GM23338 (cell line): ENCODE measurements around the gene ANKRD60. TPM values are rescaled to one million over a fixed set of nuclear protein-coding genes. Genes with fewer than 3 reads are reported as not detected.

Experiments used
- ATAC-seq: fragments of 200-7000 bp; cut with Tn5 transposase; 3 replicates; pipeline ENCODE4 v1.9.1; 2020
- DNase-seq: peaks from one replicate; pipeline ENCODE4 v3.0.0-alpha.2; 2015; ENCODE audit warnings: low spot score
- H2AFZ ChIP-seq: fragments of 200-600 bp; sonication (generic); 2 replicates; pipeline ENCODE4 v1.8.0; 2016; ENCODE audit warnings: antibody characterized with exemption, mild to moderate bottlenecking, moderate library complexity
- H3F3A ChIP-seq: fragments of 200-600 bp; sonication (generic); replicated peaks from 2 replicates; pipeline ENCODE4 v1.8.0; 2017; ENCODE audit warnings: antibody characterized with exemption, mixed run types, low read depth
- H3K27ac ChIP-seq: fragments of 200-600 bp; sonication (generic); 2 replicates; pipeline ENCODE4 v1.6.1; 2016; ENCODE audit warnings: low read depth
- H3K27me3 ChIP-seq: fragments of 200-600 bp; sonication (generic); 2 replicates; pipeline ENCODE4 v1.8.0; 2016; ENCODE audit warnings: mild to moderate bottlenecking, mixed run types, moderate library complexity; ENCODE audit not compliant: insufficient read depth
- H3K36me3 ChIP-seq: fragments of 200-600 bp; sonication (generic); 2 replicates; pipeline ENCODE4 v1.8.0; 2016; ENCODE audit warnings: mild to moderate bottlenecking; ENCODE audit not compliant: insufficient read depth
- H3K4me1 ChIP-seq: fragments of 200-600 bp; sonication (generic); 2 replicates; pipeline ENCODE4 v1.8.0; 2016; ENCODE audit warnings: mild to moderate bottlenecking, moderate library complexity; ENCODE audit not compliant: insufficient read depth
- H3K4me2 ChIP-seq: fragments of 200-600 bp; sonication (generic); 2 replicates; pipeline ENCODE4 v1.7.1; 2017; ENCODE audit warnings: mixed run types
- H3K4me3 ChIP-seq: fragments of 200-600 bp; sonication (generic); 2 replicates; pipeline ENCODE4 v1.6.1; 2016; ENCODE audit warnings: mixed run types
- H3K79me2 ChIP-seq: fragments of 200-600 bp; sonication (generic); replicated peaks from 2 replicates; pipeline ENCODE4 v1.8.0; 2017; ENCODE audit warnings: mild to moderate bottlenecking; ENCODE audit not compliant: insufficient read depth
- H3K9me2 ChIP-seq: fragments of 200-600 bp; sonication (generic); 2 replicates; pipeline ENCODE4 v1.8.0; 2017; ENCODE audit not compliant: insufficient read depth
- H4K20me1 ChIP-seq: fragments of 200-600 bp; sonication (generic); replicated peaks from 2 replicates; pipeline ENCODE4 v1.8.0; 2017; ENCODE audit warnings: mild to moderate bottlenecking; ENCODE audit not compliant: insufficient read depth
- H3K27ac Mint-ChIP-seq: 2 replicates; pipeline ENCODE4 v1.8.0; 2020; ENCODE audit warnings: inconsistent platforms, mild to moderate bottlenecking, moderate library complexity, mixed read lengths
- H3K27me3 Mint-ChIP-seq: 3 replicates; pipeline ENCODE4 v1.8.0; 2022; ENCODE audit warnings: low read depth, mild to moderate bottlenecking, moderate library complexity, mixed read lengths, inconsistent platforms; ENCODE audit not compliant: insufficient read depth, poor library complexity
- H3K36me3 Mint-ChIP-seq: 3 replicates; pipeline ENCODE4 v1.8.0; 2021; ENCODE audit warnings: low read depth, mild to moderate bottlenecking, inconsistent platforms, moderate library complexity, mixed read lengths
- H3K4me1 Mint-ChIP-seq: 3 replicates; pipeline ENCODE4 v1.8.0; 2020; ENCODE audit warnings: mild to moderate bottlenecking, inconsistent platforms, mixed read lengths
- H3K4me3 Mint-ChIP-seq: 3 replicates; pipeline ENCODE4 v1.8.0; 2021; ENCODE audit warnings: moderate library complexity, mild to moderate bottlenecking, inconsistent platforms, mixed read lengths
- H3K9me3 Mint-ChIP-seq: 3 replicates; pipeline ENCODE4 v1.8.0; 2020; ENCODE audit warnings: moderate library complexity, mild to moderate bottlenecking, inconsistent platforms, mixed read lengths
- CREB1 ChIP-seq: fragments of 250-450 bp; sonication (Bioruptor Pico); IDR thresholded peaks from 2 replicates; pipeline ENCODE4 v1.5.0; 2020; ENCODE audit warnings: low read depth, mild to moderate bottlenecking, moderate library complexity
- STAT1 ChIP-seq: IDR thresholded peaks from one replicate; pipeline ENCODE4 v1.6.1; 2016; ENCODE audit warnings: antibody characterized with exemption; ENCODE audit not compliant: unreplicated experiment
- polyA plus RNA-seq: library from polyadenylated mRNA; unstranded; fragments of >200 nt; fragmentation: Nextera tagmentation; extraction: Ambion mirVana; gene quantifications from 2 replicates; pipeline ENCODE4 v1.2.1, GENCODE V29; 2016
- total RNA-seq: library from RNA; depleted of rRNA; stranded (reverse); fragments of >200 nt; shearing (Covaris generic); gene quantifications from 2 replicates; pipeline ENCODE4 v1.2.3, GENCODE V29; 2014
- TF ChIP-seq, protein P1 (sequence below): fragments of 250-450 bp; sonication (Bioruptor Pico); IDR thresholded peaks from 2 replicates; pipeline ENCODE4 v1.5.0; 2020; ENCODE audit warnings: mild to moderate bottlenecking, moderate library complexity
- TF ChIP-seq, protein P2 (sequence below): IDR thresholded peaks from one replicate; pipeline ENCODE4 v1.6.1; 2018; ENCODE audit warnings: antibody characterized with exemption; ENCODE audit not compliant: unreplicated experiment

The ANKRD60 gene
- total and polyA plus RNA-seq, 2 experiments from 2014 or later, result not detected

DNA sequence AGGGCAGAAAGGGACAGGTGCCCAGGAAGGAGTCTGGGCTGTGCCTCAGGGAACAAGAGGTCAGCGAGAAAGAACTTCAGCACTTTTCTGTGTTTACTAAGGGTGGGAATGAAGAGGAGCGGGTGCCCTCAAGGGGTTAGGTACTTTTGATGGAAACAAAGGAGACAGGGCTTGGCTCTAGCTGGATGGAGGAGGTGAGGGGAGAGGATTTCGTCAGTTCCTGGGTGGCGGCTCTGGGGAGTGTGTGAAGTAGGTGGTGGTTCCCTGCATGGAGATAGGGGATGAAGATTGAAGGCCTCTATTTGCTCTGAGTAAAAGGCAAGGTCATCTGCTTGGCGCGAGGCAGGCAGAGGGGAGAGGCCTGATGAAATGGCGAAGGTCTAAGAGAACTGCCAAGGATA, 40.0 kb upstream of the ANKRD60 start:
- no peak overlapping the region for H3K27ac Mint-ChIP-seq

More for the DNA sequence above, 40.0 kb upstream of the ANKRD60 start:
- Histone ChIP-seq H3K4me1 (no peaks in the 10 kb centered on the region), H3K79me2 (no peaks in the 10 kb centered on the region), H3K27ac (no peak overlapping the region), H3F3A (no peaks in the 10 kb centered on the region), H3K4me3 (no peak overlapping the region), H3K9me2 (no peaks in the 10 kb centered on the region), H3K27me3 (no peaks in the 10 kb centered on the region), H4K20me1 (peaks cover 4% of the 10 kb centered on the region; the same call in 1 of the 2 replicates), H2AFZ (no peak overlapping the region), H3K4me2 (no peak overlapping the region), H3K36me3 (no peaks in the 10 kb centered on the region; the same call in 1 of the 2 replicates)
- ATAC-seq (no peak), DNase-seq (no peak)
- Mint-ChIP-seq H3K9me3 (no peaks in the 10 kb centered on the region), H3K4me1 (peaks cover 12% of the 10 kb centered on the region), H3K4me3 (no peak overlapping the region), H3K27me3 (no peaks in the 10 kb centered on the region), H3K36me3 (peaks cover 13% of the 10 kb centered on the region)
- TF ChIP-seq, protein P1, sequence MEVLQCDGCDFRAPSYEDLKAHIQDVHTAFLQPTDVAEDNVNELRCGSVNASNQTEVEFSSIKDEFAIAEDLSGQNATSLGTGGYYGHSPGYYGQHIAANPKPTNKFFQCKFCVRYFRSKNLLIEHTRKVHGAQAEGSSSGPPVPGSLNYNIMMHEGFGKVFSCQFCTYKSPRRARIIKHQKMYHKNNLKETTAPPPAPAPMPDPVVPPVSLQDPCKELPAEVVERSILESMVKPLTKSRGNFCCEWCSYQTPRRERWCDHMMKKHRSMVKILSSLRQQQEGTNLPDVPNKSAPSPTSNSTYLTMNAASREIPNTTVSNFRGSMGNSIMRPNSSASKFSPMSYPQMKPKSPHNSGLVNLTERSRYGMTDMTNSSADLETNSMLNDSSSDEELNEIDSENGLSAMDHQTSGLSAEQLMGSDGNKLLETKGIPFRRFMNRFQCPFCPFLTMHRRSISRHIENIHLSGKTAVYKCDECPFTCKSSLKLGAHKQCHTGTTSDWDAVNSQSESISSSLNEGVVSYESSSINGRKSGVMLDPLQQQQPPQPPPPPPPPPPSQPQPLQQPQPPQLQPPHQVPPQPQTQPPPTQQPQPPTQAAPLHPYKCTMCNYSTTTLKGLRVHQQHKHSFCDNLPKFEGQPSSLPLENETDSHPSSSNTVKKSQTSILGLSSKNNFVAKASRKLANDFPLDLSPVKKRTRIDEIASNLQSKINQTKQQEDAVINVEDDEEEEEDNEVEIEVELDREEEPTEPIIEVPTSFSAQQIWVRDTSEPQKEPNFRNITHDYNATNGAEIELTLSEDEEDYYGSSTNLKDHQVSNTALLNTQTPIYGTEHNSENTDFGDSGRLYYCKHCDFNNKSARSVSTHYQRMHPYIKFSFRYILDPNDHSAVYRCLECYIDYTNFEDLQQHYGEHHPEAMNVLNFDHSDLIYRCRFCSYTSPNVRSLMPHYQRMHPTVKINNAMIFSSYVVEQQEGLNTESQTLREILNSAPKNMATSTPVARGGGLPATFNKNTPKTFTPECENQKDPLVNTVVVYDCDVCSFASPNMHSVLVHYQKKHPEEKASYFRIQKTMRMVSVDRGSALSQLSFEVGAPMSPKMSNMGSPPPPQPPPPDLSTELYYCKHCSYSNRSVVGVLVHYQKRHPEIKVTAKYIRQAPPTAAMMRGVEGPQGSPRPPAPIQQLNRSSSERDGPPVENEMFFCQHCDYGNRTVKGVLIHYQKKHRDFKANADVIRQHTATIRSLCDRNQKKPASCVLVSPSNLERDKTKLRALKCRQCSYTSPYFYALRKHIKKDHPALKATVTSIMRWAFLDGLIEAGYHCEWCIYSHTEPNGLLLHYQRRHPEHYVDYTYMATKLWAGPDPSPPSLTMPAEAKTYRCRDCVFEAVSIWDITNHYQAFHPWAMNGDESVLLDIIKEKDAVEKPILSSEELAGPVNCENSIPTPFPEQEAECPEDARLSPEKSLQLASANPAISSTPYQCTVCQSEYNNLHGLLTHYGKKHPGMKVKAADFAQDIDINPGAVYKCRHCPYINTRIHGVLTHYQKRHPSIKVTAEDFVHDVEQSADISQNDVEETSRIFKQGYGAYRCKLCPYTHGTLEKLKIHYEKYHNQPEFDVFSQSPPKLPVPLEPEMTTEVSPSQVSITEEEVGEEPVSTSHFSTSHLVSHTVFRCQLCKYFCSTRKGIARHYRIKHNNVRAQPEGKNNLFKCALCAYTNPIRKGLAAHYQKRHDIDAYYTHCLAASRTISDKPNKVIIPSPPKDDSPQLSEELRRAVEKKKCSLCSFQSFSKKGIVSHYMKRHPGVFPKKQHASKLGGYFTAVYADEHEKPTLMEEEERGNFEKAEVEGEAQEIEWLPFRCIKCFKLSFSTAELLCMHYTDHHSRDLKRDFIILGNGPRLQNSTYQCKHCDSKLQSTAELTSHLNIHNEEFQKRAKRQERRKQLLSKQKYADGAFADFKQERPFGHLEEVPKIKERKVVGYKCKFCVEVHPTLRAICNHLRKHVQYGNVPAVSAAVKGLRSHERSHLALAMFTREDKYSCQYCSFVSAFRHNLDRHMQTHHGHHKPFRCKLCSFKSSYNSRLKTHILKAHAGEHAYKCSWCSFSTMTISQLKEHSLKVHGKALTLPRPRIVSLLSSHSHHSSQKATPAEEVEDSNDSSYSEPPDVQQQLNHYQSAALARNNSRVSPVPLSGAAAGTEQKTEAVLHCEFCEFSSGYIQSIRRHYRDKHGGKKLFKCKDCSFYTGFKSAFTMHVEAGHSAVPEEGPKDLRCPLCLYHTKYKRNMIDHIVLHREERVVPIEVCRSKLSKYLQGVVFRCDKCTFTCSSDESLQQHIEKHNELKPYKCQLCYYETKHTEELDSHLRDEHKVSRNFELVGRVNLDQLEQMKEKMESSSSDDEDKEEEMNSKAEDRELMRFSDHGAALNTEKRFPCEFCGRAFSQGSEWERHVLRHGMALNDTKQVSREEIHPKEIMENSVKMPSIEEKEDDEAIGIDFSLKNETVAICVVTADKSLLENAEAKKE (CRISPR knock-in tag), result no peak
- TF ChIP-seq CREB1, result no peak
- TF ChIP-seq STAT1, result no peak
- TF ChIP-seq, protein P2, sequence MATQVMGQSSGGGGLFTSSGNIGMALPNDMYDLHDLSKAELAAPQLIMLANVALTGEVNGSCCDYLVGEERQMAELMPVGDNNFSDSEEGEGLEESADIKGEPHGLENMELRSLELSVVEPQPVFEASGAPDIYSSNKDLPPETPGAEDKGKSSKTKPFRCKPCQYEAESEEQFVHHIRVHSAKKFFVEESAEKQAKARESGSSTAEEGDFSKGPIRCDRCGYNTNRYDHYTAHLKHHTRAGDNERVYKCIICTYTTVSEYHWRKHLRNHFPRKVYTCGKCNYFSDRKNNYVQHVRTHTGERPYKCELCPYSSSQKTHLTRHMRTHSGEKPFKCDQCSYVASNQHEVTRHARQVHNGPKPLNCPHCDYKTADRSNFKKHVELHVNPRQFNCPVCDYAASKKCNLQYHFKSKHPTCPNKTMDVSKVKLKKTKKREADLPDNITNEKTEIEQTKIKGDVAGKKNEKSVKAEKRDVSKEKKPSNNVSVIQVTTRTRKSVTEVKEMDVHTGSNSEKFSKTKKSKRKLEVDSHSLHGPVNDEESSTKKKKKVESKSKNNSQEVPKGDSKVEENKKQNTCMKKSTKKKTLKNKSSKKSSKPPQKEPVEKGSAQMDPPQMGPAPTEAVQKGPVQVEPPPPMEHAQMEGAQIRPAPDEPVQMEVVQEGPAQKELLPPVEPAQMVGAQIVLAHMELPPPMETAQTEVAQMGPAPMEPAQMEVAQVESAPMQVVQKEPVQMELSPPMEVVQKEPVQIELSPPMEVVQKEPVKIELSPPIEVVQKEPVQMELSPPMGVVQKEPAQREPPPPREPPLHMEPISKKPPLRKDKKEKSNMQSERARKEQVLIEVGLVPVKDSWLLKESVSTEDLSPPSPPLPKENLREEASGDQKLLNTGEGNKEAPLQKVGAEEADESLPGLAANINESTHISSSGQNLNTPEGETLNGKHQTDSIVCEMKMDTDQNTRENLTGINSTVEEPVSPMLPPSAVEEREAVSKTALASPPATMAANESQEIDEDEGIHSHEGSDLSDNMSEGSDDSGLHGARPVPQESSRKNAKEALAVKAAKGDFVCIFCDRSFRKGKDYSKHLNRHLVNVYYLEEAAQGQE, result no peak
